GM19025 (cell line): ENCODE results near the gene NKIRAS2.

Experiments used
- ATAC-seq: cut with Tn5 transposase; IDR thresholded peaks from one replicate; pipeline ENCODE4 v1.9.1; 2021; ENCODE audit warnings: mild to moderate bottlenecking, low read depth, moderate library complexity; ENCODE audit not compliant: unreplicated experiment

The NKIRAS2 gene

GRCh38 chr17:42025936-42026335, 6.0 kb downstream of the NKIRAS2 start:
- no peak for ATAC-seq

GRCh38 chr17:42026857-42027589, 7.1 kb downstream of the NKIRAS2 start:
- no peak for ATAC-seq

GRCh38 chr17:42027590-42027889, 7.7 kb downstream of the NKIRAS2 start:
- no peak for ATAC-seq

- no peak for ATAC-seq
Observed at GRCh38 chr17:42027961-42028790, 8.3 kb downstream of the NKIRAS2 start.

- no peak for ATAC-seq
Observed at GRCh38 chr17:42028791-42029127, 8.9 kb downstream of the NKIRAS2 start.

GRCh38 chr17:42031584-42031983, 11.7 kb downstream of the NKIRAS2 start:
- no peak for ATAC-seq

- ATAC-seq = no peak
Observed at GRCh38 chr17:42034059-42034458, 14.2 kb downstream of the NKIRAS2 start.

GRCh38 chr17:42038221-42038973, 18.5 kb downstream of the NKIRAS2 start:
- no peak for ATAC-seq

- no peak for ATAC-seq
Observed at GRCh38 chr17:42039794-42040763, 20.2 kb downstream of the NKIRAS2 start.

GRCh38 chr17:42040818-42041217, 20.9 kb downstream of the NKIRAS2 start:
- no peak for ATAC-seq

GRCh38 chr17:42041619-42042018, 21.7 kb downstream of the NKIRAS2 start:
- ATAC-seq = no peak

- no peak for ATAC-seq
Observed at GRCh38 chr17:42042598-42043319, 22.9 kb downstream of the NKIRAS2 start.

GRCh38 chr17:42045719-42046118, 25.8 kb downstream of the NKIRAS2 start:
- ATAC-seq = no peak

- no peak for ATAC-seq
Observed at GRCh38 chr17:42047343-42047742, 27.5 kb downstream of the NKIRAS2 start.

- ATAC-seq = peak; percentile 26
Observed at GRCh38 chr17:42049834-42050392, 30.0 kb downstream of the NKIRAS2 start.

GRCh38 chr17:42050393-42051012, 30.6 kb downstream of the NKIRAS2 start, which contains the start of gene C17orf113:
C17orf113 (minus strand) TSS chr17:42050601; CDS start chr17:42043376, 7,225 bp downstream.
- ATAC-seq = peak; percentile 55

- ATAC-seq = no peak
Observed at GRCh38 chr17:42051013-42051400, 31.1 kb downstream of the NKIRAS2 start.

- ATAC-seq = no peak
Observed at GRCh38 chr17:42051645-42052044, 31.8 kb downstream of the NKIRAS2 start.
